SHP77 treated with DMSO at 0.1 percent for 48 hours (cell line): ENCODE results near the gene ADGRE1.

ENCODE experiments used
- DNase-seq: peaks from one replicate; lab custom pipeline; 2025; lab: John Stamatoyannopoulos, UW

The ADGRE1 gene

DNA sequence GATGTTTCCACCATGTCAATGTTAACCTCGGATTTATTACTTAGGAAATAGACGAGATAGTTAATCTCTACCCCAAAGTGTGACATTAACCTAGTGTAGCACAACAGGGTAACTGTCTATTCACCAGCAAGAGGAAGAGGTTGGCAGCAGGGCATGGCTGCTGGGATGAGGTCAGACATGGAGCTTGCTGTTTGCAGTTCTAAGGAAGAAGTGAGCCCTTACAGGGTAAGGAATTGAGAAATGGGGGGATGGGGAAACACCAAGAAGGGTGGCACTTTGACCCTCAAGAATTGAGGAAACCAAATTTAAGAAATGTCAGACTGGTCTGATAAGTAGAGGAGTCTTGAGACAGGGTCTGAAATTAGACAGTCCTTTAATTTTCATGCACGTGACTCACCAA, 71.4 kb downstream of the ADGRE1 start:
- DNase-seq, result no peak

DNA sequence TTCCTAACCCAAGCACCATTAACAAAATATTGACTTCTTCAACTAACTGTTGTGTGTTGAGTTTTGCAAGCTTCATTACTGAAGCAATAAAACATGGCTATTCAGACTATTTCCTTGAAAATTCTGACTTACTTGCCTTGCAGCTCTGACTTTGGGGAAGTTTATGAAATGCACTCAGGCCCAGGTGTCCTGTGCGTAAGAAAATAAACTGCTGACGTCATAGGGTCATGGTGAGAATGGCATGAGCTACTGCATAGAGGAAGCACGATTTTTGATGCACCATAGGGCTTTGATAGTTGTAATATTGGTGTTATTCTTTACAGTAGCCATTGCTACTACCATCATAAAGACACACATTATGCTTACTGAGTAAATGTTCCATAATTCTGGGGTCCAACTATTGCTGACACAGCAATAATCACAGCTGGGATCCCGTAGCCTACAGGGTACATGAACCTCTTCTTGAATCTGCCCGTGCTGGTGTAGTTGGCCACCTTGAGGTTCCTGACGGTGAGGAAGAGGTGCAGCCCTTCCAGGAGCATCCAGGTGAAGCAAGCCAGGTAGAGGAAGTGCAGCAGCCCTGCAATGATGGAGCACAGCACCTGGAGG, 76.0 kb downstream of the ADGRE1 start:
- DNase-seq, result no peak

DNA sequence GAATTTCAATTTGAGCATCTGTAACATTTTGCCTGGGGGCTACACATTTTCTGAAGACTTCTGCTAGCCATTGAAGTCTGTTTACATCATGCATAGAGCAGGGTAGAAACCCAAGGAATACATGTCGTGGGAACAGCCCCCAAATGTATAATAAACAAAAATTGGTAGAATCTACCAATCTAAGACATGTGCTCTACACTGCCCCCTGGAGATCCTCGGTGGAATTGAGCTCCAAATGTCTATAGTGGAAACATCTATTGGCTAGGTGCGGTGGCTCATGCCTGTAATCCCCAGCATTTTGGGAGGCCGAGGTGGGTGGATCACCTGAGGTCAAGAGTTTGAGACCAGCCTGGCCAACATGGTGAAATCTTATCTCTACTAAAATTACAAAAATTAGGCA, 76.6 kb downstream of the ADGRE1 start:
- DNase-seq, result no peak

DNA sequence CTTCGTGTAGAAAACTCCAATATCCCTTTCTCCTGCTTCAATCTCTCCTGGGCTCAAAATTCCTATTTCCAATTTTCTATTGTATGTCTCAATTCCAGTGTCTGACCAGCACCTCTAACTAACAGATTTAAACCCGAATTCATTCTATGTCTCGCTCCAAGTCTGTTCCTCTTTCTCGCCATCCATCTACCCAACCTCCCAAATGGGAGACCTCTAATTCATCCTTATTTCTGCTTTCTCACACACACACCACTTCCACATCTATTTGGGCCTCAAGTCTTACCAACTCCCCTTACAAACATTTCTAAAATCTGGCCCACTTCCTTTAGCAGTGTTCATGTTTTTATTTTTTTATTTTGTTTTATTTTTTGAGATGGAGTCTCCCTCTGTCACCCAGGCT, 80.6 kb downstream of the ADGRE1 start:
- DNase-seq, result no peak

DNA sequence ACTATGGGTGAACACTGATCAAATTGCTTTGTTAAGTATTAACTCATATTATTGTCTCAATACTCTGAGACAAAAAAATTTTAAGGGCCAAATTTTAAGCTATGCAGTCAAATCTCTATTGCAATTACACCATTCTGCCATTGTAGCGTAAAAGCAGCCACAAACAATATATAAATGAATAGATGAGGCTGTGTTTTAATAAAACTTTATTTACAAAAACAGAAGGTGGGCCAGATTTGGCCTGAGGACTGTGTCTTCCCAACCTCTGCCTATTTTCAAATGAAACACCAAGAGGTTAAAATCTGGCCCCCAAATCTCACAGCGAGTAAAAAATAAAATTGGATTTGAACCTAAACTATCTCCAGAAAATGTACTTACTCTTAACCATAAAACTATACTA, 82.1 kb downstream of the ADGRE1 start:
- no peak for DNase-seq

DNA sequence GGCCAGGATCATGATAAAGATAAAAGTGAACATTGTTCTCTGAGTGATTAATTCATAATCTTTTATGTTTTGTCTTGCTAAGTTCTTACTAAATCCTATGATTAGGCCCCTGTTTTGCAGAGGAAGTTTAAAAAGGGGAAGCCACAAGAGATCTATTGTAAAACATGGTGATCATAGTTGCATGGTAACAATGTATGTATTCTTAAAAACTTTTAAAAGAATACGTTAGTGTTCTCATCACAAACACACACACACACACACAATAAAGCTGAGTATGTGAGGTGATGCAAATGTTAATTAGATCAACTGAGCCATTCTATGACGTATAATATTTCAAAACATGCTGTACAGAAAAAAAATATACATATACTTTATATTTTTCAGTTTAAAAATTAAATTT, 82.6 kb downstream of the ADGRE1 start:
- DNase-seq, result no peak

DNA sequence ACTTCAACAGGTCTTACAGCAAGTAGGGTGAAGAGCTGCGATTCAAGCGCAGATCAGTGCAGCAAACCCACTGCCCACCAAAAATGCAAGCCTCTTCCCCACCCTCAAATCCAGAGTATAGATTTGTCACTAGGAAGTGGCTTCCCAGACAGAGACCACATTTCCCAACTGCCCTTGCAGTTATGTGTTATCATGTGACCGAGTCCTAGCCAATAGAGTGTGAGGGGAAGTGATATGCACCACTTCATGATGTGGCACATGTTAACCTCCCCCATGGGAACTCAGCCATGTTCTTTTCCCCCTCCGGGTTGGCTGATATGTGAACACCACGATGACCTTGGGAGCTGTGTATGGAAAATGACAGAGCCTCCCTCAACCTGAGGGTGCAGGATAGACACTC, 83.1 kb downstream of the ADGRE1 start:
- no peak for DNase-seq

DNA sequence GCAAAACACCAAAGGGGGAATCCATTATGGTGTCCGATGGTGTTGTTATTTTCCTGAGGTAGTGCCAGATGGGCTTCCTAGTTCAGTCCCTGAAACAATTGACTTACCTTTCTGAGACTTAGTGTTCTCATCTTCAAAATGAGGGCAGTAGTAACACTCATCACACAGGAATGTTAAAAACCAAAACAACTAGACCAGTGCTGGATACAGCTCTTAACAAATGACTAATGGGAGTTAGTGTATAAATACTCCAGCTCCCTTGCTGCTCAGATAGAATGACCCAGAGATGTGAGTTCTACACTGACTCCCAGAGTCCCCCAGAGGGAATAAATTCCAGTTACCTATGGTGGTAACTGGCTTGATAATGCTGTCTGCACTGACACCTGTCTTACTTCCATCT, 84.0 kb downstream of the ADGRE1 start:
- DNase-seq, result no peak

DNA sequence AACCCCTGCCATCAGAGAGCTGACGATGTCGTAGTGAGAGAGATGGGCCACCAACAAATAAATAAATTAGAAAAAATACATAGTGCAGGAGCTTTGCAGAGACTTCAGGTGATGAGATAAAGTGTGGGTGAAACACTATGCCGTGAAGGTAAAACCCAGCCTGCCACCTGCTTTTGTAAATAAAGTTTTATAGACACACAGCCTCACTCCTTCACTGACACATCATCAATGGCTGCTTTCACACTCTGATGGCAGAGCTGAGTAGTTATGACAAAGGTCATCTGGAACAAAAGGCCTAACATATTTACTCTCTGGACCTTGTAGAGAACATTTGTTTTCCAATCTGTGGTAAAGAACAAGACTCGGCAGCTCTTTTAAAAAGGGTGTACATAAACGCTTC, 88.8 kb downstream of the ADGRE1 start:
- DNase-seq, result no peak

DNA sequence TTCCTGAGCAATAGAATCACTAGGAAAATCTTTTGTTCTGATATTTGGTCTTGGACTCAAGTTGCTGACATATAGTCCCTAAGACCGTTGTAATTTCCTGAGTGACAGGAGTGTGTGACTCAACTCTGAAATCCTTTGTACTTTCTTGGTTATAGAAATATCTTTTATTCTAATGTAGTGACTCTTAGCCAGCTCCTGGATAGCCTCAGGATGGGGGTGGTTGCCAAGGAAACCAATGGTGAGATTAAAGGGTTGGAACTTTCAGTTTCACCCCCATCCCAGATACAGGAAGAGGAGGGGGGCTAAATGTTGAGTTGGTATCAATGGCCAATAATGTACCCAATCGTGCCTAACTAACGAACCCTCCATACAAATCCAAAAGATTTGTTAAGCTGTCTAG, 92.0 kb downstream of the ADGRE1 start:
- no peak for DNase-seq

DNA sequence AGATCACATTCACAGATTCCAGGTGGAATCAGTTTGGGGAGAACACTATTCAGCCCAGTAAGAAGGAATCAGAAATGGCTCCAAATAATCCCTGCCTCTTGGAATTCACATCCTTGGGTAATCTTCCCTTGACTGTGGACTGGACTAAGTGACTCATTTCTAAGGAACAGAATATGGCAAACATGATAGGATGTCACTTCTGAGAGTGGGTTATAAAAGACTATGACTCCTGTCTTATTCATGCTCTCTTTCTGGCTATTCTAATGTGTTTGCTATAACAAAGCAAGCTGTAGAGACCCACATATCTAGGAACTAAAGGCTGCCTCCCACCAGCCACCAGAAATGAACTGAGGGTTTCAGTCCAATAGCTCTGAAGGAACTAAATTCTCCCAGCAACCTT, 96.1 kb downstream of the ADGRE1 start:
- DNase-seq, result no peak

DNA sequence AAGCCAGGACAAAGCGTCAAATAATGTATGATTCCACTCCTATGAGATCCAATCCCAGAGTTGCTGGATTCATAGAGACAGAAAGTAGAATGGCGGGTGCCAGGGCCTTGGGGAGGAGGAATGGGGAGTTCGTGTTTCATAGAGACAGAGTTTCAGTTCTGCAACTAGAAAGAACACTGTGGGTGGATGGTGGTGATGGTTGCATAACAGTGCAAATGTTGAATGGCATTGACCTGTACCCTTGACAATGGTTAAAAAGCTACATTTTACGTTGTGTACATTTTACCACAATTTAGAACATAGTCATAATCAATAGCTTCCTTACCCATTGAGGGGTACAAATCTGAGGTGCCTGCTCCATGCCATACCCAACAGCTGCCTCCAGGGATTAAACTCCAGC, 100.5 kb downstream of the ADGRE1 start:
- no peak for DNase-seq

DNA sequence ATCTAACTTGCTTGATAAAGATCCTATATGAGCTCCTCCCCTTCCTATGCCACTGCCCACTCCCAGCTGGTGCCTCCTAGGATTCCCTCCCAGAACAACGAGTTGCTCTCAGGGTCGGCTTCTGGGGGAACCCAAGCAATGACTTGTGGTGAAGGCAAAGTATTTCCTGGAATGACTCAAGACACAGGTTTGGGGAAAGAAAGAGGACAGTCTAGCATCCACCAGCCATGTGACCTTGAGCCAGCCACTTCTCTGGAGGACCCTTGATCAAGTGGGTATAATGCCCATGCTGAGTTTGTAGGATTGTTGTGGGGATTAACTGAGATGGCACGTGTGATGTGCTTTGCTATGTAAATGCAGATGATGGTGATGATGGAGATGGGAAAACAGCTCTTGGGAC, 100.9 kb downstream of the ADGRE1 start:
- DNase-seq, result no peak
